HG02885 (cell line): ENCODE data around the gene FARSB.
"Not testable (repeated sequence)": the region's sequence is repeated elsewhere in the genome, so short reads cannot be mapped to it uniquely, and the experiment has no call there.

Experiments
- ATAC-seq: cut with Tn5 transposase; IDR thresholded peaks from one replicate; pipeline ENCODE4 v1.9.1; 2021; ENCODE audit warnings: mild to moderate bottlenecking; ENCODE audit not compliant: unreplicated experiment, poor library complexity

Gene FARSB

DNA sequence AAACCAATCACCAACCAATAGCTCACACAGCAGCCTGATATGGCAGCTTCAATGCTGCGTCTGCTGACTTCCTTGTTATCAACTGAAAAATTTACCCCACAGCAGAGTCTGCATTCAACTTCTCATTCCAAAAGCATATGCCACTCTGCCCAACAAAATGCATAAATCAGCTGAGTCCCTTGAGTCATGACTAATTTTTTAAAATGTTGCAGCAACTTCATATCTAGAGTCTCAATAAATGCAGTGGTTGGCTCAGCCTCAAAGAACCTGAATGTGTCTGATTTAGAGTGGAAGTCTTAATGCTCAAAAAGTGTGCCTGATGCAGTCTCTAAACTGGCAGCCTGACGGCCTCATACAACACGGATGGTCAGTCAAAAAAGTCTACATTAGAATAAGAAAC lies 46.5 kb downstream of the FARSB start:
- no peak for ATAC-seq

- no peak for ATAC-seq
Measured at GRCh38 chr2:222608081-222608480, 47.8 kb downstream of the FARSB start.

GRCh38 chr2:222606306-222606705 lies 49.6 kb downstream of the FARSB start:
- ATAC-seq, result no peak

- no peak for ATAC-seq
Measured at GRCh38 chr2:222604749-222605515, 51.0 kb downstream of the FARSB start.

- no peak for ATAC-seq
Measured at GRCh38 chr2:222603501-222603900, 52.4 kb downstream of the FARSB start.

DNA sequence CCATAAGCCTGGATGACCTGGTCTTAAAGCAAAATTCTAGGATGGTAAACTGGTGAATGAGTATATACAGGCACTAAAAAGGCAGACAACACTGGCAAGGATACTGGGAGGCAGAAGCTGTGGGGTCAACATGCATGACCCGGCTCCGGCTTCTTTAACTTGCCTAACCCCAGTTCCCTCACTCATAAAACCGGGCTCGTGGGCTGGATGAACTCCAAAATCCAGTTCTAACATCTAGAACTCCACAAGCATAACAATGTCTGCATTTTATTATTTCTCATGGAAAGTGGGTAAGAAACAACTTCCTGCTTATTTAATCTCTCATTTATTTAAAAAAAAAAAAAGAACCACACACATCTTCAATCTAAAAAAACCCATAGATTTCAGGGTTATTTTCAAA lies 57.3 kb downstream of the FARSB start:
- no peak for ATAC-seq

DNA sequence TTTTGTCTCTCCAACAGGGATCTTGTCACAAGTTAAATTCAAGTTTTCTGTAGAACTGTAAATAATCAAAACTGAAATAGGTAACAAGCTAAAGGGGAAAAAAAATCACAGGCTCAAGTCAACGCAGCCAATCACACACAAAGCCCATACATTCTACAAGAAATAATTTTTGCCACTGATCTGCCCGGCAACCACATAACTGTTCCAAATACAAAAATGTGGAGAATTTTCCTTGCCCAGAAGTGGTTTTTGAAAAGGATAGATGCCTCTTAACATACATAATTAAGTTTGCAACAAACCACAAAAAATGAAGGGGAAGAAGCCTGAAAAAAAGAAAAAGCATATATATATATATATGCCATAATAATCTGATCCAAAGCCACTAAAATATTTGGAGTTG lies 60.3 kb downstream of the FARSB start:
- ATAC-seq, result no peak

DNA sequence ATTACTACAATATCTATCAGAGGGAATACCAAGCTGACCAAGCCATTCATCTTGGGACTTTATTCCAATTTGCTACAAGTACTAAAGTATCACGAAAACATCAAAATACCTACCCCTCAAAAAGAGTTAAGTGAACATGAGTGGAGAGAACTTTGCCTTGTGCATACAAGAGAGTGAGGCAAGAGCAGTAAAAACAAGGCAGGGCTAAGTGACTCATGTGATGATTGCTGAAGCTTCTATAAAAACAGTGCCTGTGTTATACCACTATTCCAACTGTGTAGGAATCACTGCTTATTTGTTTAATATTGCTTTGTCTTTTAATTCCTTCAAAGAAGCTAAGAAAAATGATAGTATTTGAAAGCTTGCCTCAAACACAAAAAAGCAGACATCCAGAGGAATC lies 61.2 kb downstream of the FARSB start:
- ATAC-seq, result no peak

GRCh38 chr2:222592176-222592575 lies 63.7 kb downstream of the FARSB start:
- no peak for ATAC-seq

DNA sequence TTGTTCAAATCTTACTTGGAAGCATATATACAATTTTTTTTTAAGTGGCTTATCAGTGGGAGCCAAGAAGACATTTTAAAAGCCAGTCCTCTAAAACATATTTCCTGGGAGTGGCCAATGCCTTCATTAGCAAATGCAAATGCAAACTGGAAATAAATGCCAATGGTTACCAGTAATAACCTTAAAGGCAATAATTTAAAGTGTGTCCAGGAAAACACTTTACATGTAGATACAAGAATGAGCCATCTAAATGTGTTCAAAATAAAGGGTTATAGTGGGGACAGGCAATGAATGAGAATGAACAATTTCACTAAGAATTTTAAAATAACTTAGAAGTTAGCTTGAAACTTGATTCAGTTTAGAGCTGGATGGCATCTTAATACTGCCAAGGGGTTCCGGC lies 64.2 kb downstream of the FARSB start:
- no peak for ATAC-seq

GRCh38 chr2:222584589-222584988 lies 71.3 kb downstream of the FARSB start:
- ATAC-seq, result not testable (repeated sequence)

- ATAC-seq, result peak; percentile 48
Measured at GRCh38 chr2:222582928-222583327, 73.0 kb downstream of the FARSB start.

DNA sequence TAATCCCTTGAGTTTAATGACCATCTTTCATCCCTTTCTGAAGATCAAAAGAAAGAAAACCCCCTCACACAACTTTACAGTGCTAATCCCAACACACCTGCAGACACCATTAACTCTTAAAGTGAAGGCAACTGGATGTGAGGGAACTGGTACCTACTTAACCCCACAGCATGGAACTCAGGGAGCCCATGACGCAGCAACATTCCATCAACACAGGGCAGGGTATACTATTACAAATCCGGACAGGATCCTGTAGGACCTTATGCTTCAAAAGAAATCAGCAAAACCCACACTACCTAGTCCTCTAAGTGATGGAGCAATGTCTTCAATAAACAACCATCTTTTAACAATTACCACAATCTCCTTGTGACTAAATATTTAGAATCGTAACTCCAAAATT lies 78.6 kb downstream of the FARSB start:
- no peak for ATAC-seq

- no peak for ATAC-seq
Measured at GRCh38 chr2:222576171-222577081, 79.5 kb downstream of the FARSB start.

GRCh38 chr2:222575618-222576017 lies 80.3 kb downstream of the FARSB start:
- no peak for ATAC-seq

DNA sequence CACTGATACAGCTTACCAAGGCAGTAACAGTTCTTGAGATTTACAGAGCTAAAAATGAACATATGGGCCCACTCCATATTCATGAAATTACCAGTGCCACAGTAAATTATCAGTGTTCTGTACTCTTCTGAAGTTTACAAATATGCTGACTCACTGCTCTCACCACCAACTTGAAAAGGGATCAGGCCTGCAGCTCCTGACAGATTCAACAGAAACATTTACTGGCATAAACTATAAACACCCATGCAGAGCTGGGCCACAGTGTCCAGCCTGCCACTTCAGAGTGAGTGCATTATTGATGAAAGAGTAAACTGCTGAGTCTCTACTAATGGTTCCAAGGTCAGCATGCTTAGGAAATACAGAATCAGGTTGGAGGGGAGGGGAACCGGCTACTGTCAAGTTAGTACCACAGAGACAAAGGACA lies 83.1 kb downstream of the FARSB start:
- ATAC-seq, result no peak

- no peak for ATAC-seq
Measured at GRCh38 chr2:222572264-222572721, 83.6 kb downstream of the FARSB start.

- ATAC-seq, result no peak
Measured at GRCh38 chr2:222569826-222570225, 86.1 kb downstream of the FARSB start.

DNA sequence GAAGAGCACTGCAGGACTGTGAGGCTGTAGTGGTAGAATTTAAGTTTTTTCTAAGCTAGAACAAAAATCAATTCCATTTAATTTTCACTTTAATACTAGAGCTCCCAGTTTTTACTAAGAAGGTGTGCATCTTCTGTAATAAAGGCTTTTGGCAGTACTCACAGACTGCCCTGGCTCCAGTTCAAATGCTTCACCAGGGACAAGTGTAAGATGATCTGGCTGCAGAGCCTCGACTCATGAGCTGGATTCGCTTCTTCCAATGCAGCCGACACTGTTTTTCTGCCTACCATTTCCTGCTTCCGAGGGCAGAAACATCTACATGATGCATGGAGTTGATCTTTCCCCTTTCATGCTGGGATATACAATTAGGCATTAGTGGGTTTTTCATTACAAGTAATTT lies 87.0 kb downstream of the FARSB start:
- no peak for ATAC-seq

- ATAC-seq, result no peak
Measured at GRCh38 chr2:222566229-222566628, 89.7 kb downstream of the FARSB start.

DNA sequence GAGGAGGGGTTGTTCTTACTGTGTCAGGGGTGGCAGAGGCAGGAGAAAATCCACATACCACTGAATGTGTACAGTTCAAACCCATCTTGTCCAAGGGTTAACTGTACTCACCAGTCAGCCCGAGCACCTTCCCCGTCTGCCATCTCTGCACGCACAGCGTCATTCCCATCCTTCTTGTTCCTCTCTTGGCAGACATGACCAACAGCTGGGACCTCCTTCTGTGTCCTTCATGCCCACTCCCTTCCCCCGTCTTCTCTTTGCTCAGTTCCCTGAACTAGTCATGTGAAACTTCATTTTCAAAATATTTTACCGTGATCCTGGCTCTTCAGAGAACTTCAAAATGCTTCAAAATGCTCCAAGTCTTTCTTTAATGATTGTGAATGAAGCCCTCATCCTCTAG lies 92.0 kb downstream of the FARSB start:
- ATAC-seq, result no peak
